IMR-90 (cell line): Measurements from ENCODE around the gene IRAK3. TPM values are rescaled to one million over a fixed set of nuclear protein-coding genes. Genes with fewer than 3 reads are reported as not detected.
A peak's percentile ranks its signal among the peaks of the same experiment; 100 is the strongest.

ENCODE experiments used
- ATAC-seq: fragments of 200-7000 bp; cut with Tn5 transposase; 2 replicates; pipeline ENCODE4 v1.9.1; 2020; ENCODE audit warnings: low read depth, mild to moderate bottlenecking, moderate library complexity
- BruUV-seq: library from RNA; stranded (reverse); fragments of 400-500 nt; replicated peaks from 2 replicates; lab custom pipeline; 2021; lab: Mats Ljungman, UMichigan
- CTCF ChIA-PET: fragments of 300-600 bp; formaldehyde crosslinking; extraction: SDS; loops from one replicate; lab custom pipeline; 2021; ENCODE audit warnings: antibody characterized with exemption; lab: Yijun Ruan, JAX
- POLR2A ChIA-PET: fragments of 300-600 bp; sonication (Branson Sonifier 250); formaldehyde crosslinking; loops from one replicate; lab custom pipeline; 2022; ENCODE audit warnings: antibody characterized with exemption; ENCODE audit not compliant: unreplicated experiment; lab: Charles Lee
- DNase-seq: peaks from one replicate; pipeline ENCODE4 v3.0.0; 2013
- H2AFZ ChIP-seq: replicated peaks from 2 replicates; pipeline ENCODE3; 2013; ENCODE audit warnings: low read length, mild to moderate bottlenecking; ENCODE audit not compliant: poor library complexity
- H2AK5ac ChIP-seq: 2 replicates; pipeline ENCODE4 v1.6.1; 2013; ENCODE audit warnings: low read depth, low read length, inconsistent platforms
- H2AK9ac ChIP-seq: replicated peaks from 2 replicates; pipeline ENCODE3; 2013; ENCODE audit warnings: mild to moderate bottlenecking, low read depth, low read length, moderate library complexity; ENCODE audit not compliant: poor library complexity
- H2BK120ac ChIP-seq: 2 replicates; pipeline ENCODE4 v1.6.1; 2013; ENCODE audit warnings: low read depth, low read length, inconsistent platforms
- H2BK15ac ChIP-seq: 3 replicates; pipeline ENCODE4 v1.6.1; 2013; ENCODE audit warnings: low read depth, low read length, inconsistent platforms
- H2BK20ac ChIP-seq: 2 replicates; pipeline ENCODE4 v1.6.1; 2013; ENCODE audit warnings: low read depth, mild to moderate bottlenecking, inconsistent platforms, low read length, moderate library complexity
- H2BK5ac ChIP-seq: 2 replicates; pipeline ENCODE4 v1.6.1; 2013; ENCODE audit warnings: mild to moderate bottlenecking, low read depth, low read length, inconsistent platforms; ENCODE audit not compliant: poor library complexity, severe bottlenecking
- H3K14ac ChIP-seq: replicated peaks from 2 replicates; pipeline ENCODE4 v1.6.1; 2013; ENCODE audit warnings: low read depth, low read length, inconsistent platforms
- H3K18ac ChIP-seq: 2 replicates; pipeline ENCODE4 v1.6.1; 2013; ENCODE audit warnings: low read depth, low read length, control low read depth
- H3K23ac ChIP-seq: 2 replicates; pipeline ENCODE4 v1.6.1; 2013; ENCODE audit warnings: low read depth, low read length, inconsistent platforms
- H3K27ac ChIP-seq: 2 replicates; pipeline ENCODE4 v1.5.1; 2013; ENCODE audit warnings: mild to moderate bottlenecking, control low read depth, low read length; ENCODE audit not compliant: insufficient read depth
- H3K27me3 ChIP-seq: 2 replicates; pipeline ENCODE4 v1.6.1; 2013; ENCODE audit warnings: low read length; ENCODE audit not compliant: control insufficient read depth, insufficient read depth
- H3K36me3 ChIP-seq: 2 replicates; pipeline ENCODE4 v1.6.1; 2013; ENCODE audit warnings: low read length, mixed read lengths; ENCODE audit not compliant: control insufficient read depth, insufficient read depth
- H3K4ac ChIP-seq: 2 replicates; pipeline ENCODE4 v1.6.1; 2013; ENCODE audit warnings: low read depth, low read length, inconsistent platforms
- H3K4me1 ChIP-seq: 2 replicates; pipeline ENCODE4 v1.6.1; 2013; ENCODE audit warnings: low read length, mixed read lengths; ENCODE audit not compliant: control insufficient read depth, insufficient read depth
- H3K4me2 ChIP-seq: 2 replicates; pipeline ENCODE4 v1.6.1; 2013; ENCODE audit warnings: low read depth, mild to moderate bottlenecking, control low read depth, low read length, moderate library complexity
- H3K4me3 ChIP-seq: 2 replicates; pipeline ENCODE4 v1.5.1; 2013; ENCODE audit warnings: low read depth, mild to moderate bottlenecking, control low read depth, low read length, moderate library complexity; ENCODE audit not compliant: insufficient read depth
- H3K56ac ChIP-seq: 2 replicates; pipeline ENCODE4 v1.6.1; 2013; ENCODE audit warnings: low read length, inconsistent platforms; ENCODE audit not compliant: insufficient read depth; ENCODE audit errors: extremely low read depth
- H3K79me1 ChIP-seq, 2 experiments: 2 replicates each; pipeline ENCODE4 v1.6.1; 2013; ENCODE audit warnings: low read length in 2 of 2, inconsistent platforms in 1 of 2, low read depth in 1 of 2
- H3K9ac ChIP-seq: 2 replicates; pipeline ENCODE4 v1.6.1; 2013; ENCODE audit warnings: low read depth, low read length, control low read depth
- H3K9me1 ChIP-seq: 2 replicates; pipeline ENCODE4 v1.6.1; 2013; ENCODE audit warnings: low read length, inconsistent platforms; ENCODE audit not compliant: insufficient read depth
- H3K9me3 ChIP-seq: 2 replicates; pipeline ENCODE4 v1.6.1; 2013; ENCODE audit warnings: low read length; ENCODE audit not compliant: control insufficient read depth, insufficient read depth
- H4K20me1 ChIP-seq: 2 replicates; pipeline ENCODE4 v1.6.1; 2013; ENCODE audit warnings: low read length, inconsistent platforms; ENCODE audit not compliant: insufficient read depth
- H4K5ac ChIP-seq: 2 replicates; pipeline ENCODE4 v1.6.1; 2013; ENCODE audit warnings: mild to moderate bottlenecking, low read depth, low read length, control low read depth
- H4K8ac ChIP-seq, 2 experiments: 2 replicates each; pipeline ENCODE4 v1.6.1; 2013; ENCODE audit warnings: low read depth in 2 of 2, low read length in 2 of 2, control low read depth in 1 of 2, inconsistent platforms in 1 of 2
- H4K91ac ChIP-seq: 2 replicates; pipeline ENCODE4 v1.6.1; 2013; ENCODE audit warnings: low read depth, low read length, inconsistent platforms; ENCODE audit not compliant: insufficient read depth
- BHLHE40 ChIP-seq: fragments of 150-350 bp; IDR thresholded peaks from 2 replicates; pipeline ENCODE4 v1.6.1; 2016; ENCODE audit warnings: mild to moderate bottlenecking, low read depth, low read length
- CEBPB ChIP-seq: IDR thresholded peaks from 2 replicates; pipeline ENCODE4 v1.6.1; 2012; ENCODE audit warnings: low read depth, low read length, improper control_type of control experiment
- NFE2L2 ChIP-seq: fragments of 150-350 bp; IDR thresholded peaks from 2 replicates; pipeline ENCODE4 v1.6.1; 2016; ENCODE audit warnings: low read depth, mild to moderate bottlenecking, low read length
- POLR2A ChIP-seq: IDR thresholded peaks from 2 replicates; pipeline ENCODE4 v1.6.1; 2012; ENCODE audit warnings: mild to moderate bottlenecking, low read depth, low read length
- WGBS, 2 experiments: methylation state at CpG; one replicate each; pipeline versions ENCODE4 v1.1.5 to v1.1.7; 2013; ENCODE audit warnings: missing lambda C conversion rate in 2 of 2; ENCODE audit not compliant: insufficient read length in 1 of 2; ENCODE audit errors: extremely low coverage in 2 of 2; 5-methylcytosine and 5-hydroxymethylcytosine counted together
- dilution Hi-C: fragments of 300-500 bp; cut with HindIII; formaldehyde crosslinking; loops from one replicate; pipeline ENCODE4 v1.14.3; 2018; ENCODE audit warnings: low sequenced_read_pairs; ENCODE audit not compliant: unreplicated experiment
- in situ Hi-C: fragments of 300-500 bp; cut with MboI; formaldehyde crosslinking; loops from 3 replicates; pipeline ENCODE4 v1.14.3; 2019; ENCODE audit warnings: low sequenced_read_pairs, inconsistent platforms, mixed read lengths
- intact Hi-C: fragments of 100-400 bp; cut with micrococcal nuclease; formaldehyde crosslinking; loops from 2 replicates; pipeline ENCODE4 v1.10.0; 2022
- polyA plus RNA-seq, 3 experiments: library from polyadenylated mRNA; depleted of rRNA; stranded (reverse); fragments of >200 nt; gene quantifications; 2 replicates each; pipeline ENCODE4 v1.2.3, GENCODE V29; 2012; ENCODE audit warnings: low replicate concordance in 1 of 3
- total RNA-seq: library from RNA; depleted of rRNA; stranded (reverse); fragments of >200 nt; gene quantifications from 2 replicates; pipeline ENCODE4 v1.2.3, GENCODE V29; 2012

IRAK3 gene
- total and polyA plus RNA-seq, 2 of the 4 experiments (the other 2 are of a cell fraction): 0.53 to 0.72 TPM

- no peak overlapping the region for H3K18ac ChIP-seq
- no peaks in the 10 kb centered on the region for H3K36me3 ChIP-seq
- intact Hi-C loops: no loop called here
- no peak overlapping the region for H3K4me3 ChIP-seq
- H4K91ac ChIP-seq: no peak overlapping the region
- no peak overlapping the region for H2BK5ac ChIP-seq
- H3K79me1 ChIP-seq: no peaks in the 10 kb centered on the region
- H3K4me1 ChIP-seq: no peaks in the 10 kb centered on the region
- WGBS, 2 experiments: no CpG with 5 or more reads among the region's 3 CpGs
- H4K20me1 ChIP-seq: no peaks in the 10 kb centered on the region
- no peak for DNase-seq
- H3K14ac ChIP-seq: no peak overlapping the region
- H2AK9ac ChIP-seq: no peak overlapping the region
- BruUV-seq: no TSS peak
- H2AFZ ChIP-seq: no peak overlapping the region
- no peak overlapping the region for H3K4me2 ChIP-seq
- dilution Hi-C loops: no loop called here
- H3K23ac ChIP-seq: no peak overlapping the region
- H2AK5ac ChIP-seq: no peak overlapping the region
- no peak overlapping the region for H4K5ac ChIP-seq
- TF ChIP-seq NFE2L2: no peak
- no peak for TF ChIP-seq CEBPB
- TF ChIP-seq BHLHE40: no peak
- TF ChIP-seq POLR2A: no peak
- no peak overlapping the region for H2BK20ac ChIP-seq
- peak; percentile 27 for ATAC-seq
- no peaks in the 10 kb centered on the region for H3K9me1 ChIP-seq
- no peaks in the 10 kb centered on the region for H3K27me3 ChIP-seq
- no peak overlapping the region for H2BK120ac ChIP-seq
- peaks cover 3% of the 10 kb centered on the region; the same call in 1 of the 2 replicates for H3K9me3 ChIP-seq
- POLR2A ChIA-PET: no interaction called here
- H2BK15ac ChIP-seq: no peak overlapping the region
- no peak overlapping the region for H3K56ac ChIP-seq
- CTCF ChIA-PET: no interaction called here
- H3K4ac ChIP-seq: no peak overlapping the region
- no peak overlapping the region for H3K9ac ChIP-seq
- H3K27ac ChIP-seq: no peak overlapping the region
- no peak overlapping the region for H4K8ac ChIP-seq
- in situ Hi-C loops: no loop called here
Observed at GRCh38 chr12:66199141-66199540, 10.1 kb downstream of the IRAK3 start.
